Measurements from ENCODE around the gene HIF1A. TPM values are rescaled to one million over a fixed set of nuclear protein-coding genes. Genes with fewer than 3 reads are reported as not detected.

The HIF1A gene
- total and polyA plus RNA-seq, 2 of the 13 experiments (the other 11 are each of a cell fraction or from before 2014, with no cell fraction given), result 41.0 to 126 TPM

DNA sequence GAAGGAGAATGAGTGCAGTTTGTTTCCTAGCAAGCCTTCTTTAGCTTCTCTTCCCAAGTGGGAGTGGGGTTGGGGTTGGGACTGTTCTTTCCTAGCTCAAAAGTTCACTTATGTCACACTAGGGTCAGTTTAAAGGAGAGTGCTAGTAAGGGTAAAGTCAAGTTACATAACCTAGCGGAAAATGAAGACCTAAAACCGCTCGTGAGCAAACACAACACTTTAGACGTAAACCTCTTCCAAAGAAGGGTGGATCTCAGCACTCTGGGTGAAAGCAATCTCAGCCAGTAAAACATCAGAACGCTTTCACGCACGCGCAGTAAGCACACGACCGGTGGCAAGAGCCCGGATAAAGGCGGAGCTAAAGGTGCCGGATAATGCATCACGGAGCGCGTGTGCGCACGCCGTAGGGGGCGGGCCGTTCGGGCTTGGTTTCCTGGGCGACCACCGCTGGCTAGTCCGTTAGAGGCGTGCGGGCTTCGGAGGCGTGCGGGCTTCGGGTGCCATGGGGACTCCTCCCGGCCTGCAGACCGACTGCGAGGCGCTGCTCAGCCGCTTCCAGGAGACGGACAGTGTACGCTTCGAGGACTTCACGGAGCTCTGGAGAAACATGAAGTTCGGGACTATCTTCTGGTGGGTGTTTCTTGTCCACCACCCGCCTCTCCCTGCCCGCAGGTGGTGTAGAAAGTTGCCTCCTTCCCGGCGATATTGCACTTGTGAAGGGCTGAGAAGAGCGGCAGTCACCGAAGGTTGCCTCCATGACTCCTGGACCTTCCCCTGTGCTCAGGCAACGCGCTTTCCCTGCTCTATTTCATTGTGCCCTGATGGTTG, 66.9 kb downstream of the HIF1A start, which contains the start of gene SNAPC1 (continued):
- TF ChIP-seq, protein P1, sequence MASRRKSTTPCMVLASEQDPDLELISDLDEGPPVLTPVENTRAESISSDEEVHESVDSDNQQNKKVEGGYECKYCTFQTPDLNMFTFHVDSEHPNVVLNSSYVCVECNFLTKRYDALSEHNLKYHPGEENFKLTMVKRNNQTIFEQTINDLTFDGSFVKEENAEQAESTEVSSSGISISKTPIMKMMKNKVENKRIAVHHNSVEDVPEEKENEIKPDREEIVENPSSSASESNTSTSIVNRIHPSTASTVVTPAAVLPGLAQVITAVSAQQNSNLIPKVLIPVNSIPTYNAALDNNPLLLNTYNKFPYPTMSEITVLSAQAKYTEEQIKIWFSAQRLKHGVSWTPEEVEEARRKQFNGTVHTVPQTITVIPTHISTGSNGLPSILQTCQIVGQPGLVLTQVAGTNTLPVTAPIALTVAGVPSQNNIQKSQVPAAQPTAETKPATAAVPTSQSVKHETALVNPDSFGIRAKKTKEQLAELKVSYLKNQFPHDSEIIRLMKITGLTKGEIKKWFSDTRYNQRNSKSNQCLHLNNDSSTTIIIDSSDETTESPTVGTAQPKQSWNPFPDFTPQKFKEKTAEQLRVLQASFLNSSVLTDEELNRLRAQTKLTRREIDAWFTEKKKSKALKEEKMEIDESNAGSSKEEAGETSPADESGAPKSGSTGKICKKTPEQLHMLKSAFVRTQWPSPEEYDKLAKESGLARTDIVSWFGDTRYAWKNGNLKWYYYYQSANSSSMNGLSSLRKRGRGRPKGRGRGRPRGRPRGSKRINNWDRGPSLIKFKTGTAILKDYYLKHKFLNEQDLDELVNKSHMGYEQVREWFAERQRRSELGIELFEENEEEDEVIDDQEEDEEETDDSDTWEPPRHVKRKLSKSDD (CRISPR knock-in tag; IDR thresholded peaks at IDR 0.05; ENCODE audit: low read depth), result 0 out of 2 replicates have a peak, but pooled peaks have one; percentile 29
- TF ChIP-seq TOPORS (CRISPR knock-in tag; IDR thresholded peaks at IDR 0.05) (0 out of 2 replicates have a peak, but pooled peaks have one; percentile 19), BCL6 (CRISPR knock-in tag; IDR thresholded peaks at IDR 0.05) (0 out of 2 replicates have a peak, but pooled peaks have one; percentile 25), ZNF510 (CRISPR knock-in tag; IDR thresholded peaks at IDR 0.05; ENCODE audit: low read depth) (no peak), GTF2F1 (IDR thresholded peaks at IDR 0.05; ENCODE audit: low read length) (no peak), REXO4 (CRISPR knock-in tag; IDR thresholded peaks at IDR 0.05; ENCODE audit: borderline replicate concordance) (no peak), ERF (CRISPR knock-in tag; IDR thresholded peaks at IDR 0.05) (peak; percentile 59; the same call in 1 of the 2 replicates), NAIF1 (CRISPR knock-in tag; IDR thresholded peaks at IDR 0.05; ENCODE audit: borderline replicate concordance) (peak; percentile 73), ZNF644 (CRISPR knock-in tag; IDR thresholded peaks at IDR 0.05; ENCODE audit: low read depth) (no peak), JUNB (CRISPR knock-in tag; IDR thresholded peaks at IDR 0.05; ENCODE audit: borderline replicate concordance) (no peak), JDP2 (CRISPR knock-in tag; IDR thresholded peaks at IDR 0.05; ENCODE audit: borderline replicate concordance) (no peak), ZNF17 (CRISPR knock-in tag; IDR thresholded peaks at IDR 0.05) (no peak), ATF1 (CRISPR knock-in tag; IDR thresholded peaks at IDR 0.05) (no peak)
- TF ChIP-seq, protein P2, sequence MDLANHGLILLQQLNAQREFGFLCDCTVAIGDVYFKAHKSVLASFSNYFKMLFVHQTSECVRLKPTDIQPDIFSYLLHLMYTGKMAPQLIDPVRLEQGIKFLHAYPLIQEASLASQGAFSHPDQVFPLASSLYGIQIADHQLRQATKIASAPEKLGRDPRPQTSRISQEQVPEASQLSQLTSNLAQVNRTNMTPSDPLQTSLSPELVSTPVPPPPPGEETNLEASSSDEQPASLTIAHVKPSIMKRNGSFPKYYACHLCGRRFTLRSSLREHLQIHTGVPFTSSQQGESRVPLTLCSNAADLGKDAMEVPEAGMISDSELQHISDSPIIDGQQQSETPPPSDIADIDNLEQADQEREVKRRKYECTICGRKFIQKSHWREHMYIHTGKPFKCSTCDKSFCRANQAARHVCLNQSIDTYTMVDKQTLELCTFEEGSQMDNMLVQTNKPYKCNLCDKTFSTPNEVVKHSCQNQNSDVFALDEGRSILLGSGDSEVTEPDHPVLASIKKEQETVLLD (CRISPR knock-in tag; IDR thresholded peaks at IDR 0.05; ENCODE audit: low read depth), result no peak
- TF ChIP-seq, protein P3, sequence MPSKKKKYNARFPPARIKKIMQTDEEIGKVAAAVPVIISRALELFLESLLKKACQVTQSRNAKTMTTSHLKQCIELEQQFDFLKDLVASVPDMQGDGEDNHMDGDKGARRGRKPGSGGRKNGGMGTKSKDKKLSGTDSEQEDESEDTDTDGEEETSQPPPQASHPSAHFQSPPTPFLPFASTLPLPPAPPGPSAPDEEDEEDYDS (CRISPR knock-in tag; IDR thresholded peaks at IDR 0.05), result peak; percentile 73
- TF ChIP-seq, protein P4, sequence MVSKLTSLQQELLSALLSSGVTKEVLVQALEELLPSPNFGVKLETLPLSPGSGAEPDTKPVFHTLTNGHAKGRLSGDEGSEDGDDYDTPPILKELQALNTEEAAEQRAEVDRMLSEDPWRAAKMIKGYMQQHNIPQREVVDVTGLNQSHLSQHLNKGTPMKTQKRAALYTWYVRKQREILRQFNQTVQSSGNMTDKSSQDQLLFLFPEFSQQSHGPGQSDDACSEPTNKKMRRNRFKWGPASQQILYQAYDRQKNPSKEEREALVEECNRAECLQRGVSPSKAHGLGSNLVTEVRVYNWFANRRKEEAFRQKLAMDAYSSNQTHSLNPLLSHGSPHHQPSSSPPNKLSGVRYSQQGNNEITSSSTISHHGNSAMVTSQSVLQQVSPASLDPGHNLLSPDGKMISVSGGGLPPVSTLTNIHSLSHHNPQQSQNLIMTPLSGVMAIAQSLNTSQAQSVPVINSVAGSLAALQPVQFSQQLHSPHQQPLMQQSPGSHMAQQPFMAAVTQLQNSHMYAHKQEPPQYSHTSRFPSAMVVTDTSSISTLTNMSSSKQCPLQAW (CRISPR knock-in tag; IDR thresholded peaks at IDR 0.05), result no peak
- TF ChIP-seq, protein P5, sequence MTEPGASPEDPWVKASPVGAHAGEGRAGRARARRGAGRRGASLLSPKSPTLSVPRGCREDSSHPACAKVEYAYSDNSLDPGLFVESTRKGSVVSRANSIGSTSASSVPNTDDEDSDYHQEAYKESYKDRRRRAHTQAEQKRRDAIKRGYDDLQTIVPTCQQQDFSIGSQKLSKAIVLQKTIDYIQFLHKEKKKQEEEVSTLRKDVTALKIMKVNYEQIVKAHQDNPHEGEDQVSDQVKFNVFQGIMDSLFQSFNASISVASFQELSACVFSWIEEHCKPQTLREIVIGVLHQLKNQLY (CRISPR knock-in tag; IDR thresholded peaks at IDR 0.05), result no peak
- TF ChIP-seq, protein P6, sequence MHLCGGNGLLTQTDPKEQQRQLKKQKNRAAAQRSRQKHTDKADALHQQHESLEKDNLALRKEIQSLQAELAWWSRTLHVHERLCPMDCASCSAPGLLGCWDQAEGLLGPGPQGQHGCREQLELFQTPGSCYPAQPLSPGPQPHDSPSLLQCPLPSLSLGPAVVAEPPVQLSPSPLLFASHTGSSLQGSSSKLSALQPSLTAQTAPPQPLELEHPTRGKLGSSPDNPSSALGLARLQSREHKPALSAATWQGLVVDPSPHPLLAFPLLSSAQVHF (CRISPR knock-in tag; IDR thresholded peaks at IDR 0.05), result no peak

Measured in HepG2 (cell line).